HEK293 (cell line): ENCODE results near the gene DDOST.

Experiments
- CTCF ChIA-PET: fragments of 350-600 bp; formaldehyde crosslinking; extraction: SDS; loops from one replicate; lab custom pipeline; 2021; ENCODE audit warnings: antibody characterized with exemption; lab: Yijun Ruan, JAX
- POLR2A ChIA-PET: fragments of 300-600 bp; formaldehyde crosslinking; extraction: SDS; loops from one replicate; lab custom pipeline; 2020; ENCODE audit warnings: antibody characterized with exemption, inconsistent platforms; lab: Yijun Ruan, JAX
- H3K27ac ChIP-seq: fragments of 200-500 bp; sonication (Bioruptor generic); 2 replicates; pipeline ENCODE4 v1.5.1; 2014; ENCODE audit warnings: low read depth, low read length, control low read depth, inconsistent platforms; ENCODE audit errors: extremely low read depth
- H3K36me3 ChIP-seq, 2 experiments: fragments of 200-500 bp in 1 of 2; sonication (Bioruptor generic) in 1 of 2; 1 replicate in 1 of 2; 2 replicates in 1 of 2; pipeline ENCODE4 v1.5.1; 2014 to 2017; ENCODE audit warnings: inconsistent platforms in 2 of 2, low read length in 2 of 2; ENCODE audit not compliant: control insufficient read depth in 2 of 2, insufficient read depth in 1 of 2
- H3K4me1 ChIP-seq: fragments of 200-500 bp; sonication (Bioruptor generic); 2 replicates; pipeline ENCODE4 v1.5.1; 2014; ENCODE audit warnings: mild to moderate bottlenecking, low read length, inconsistent platforms; ENCODE audit not compliant: control insufficient read depth, insufficient read depth
- H3K4me3 ChIP-seq: 2 replicates; pipeline ENCODE4 v1.5.1; 2011; ENCODE audit warnings: low read depth, mild to moderate bottlenecking, control low read depth, low read length, moderate library complexity
- H3K9me3 ChIP-seq: fragments of 200-500 bp; sonication (Bioruptor generic); 2 replicates; pipeline ENCODE4 v1.5.1; 2014; ENCODE audit warnings: low read depth, low read length, inconsistent platforms; ENCODE audit not compliant: control insufficient read depth, insufficient read depth
- EGR2 ChIP-seq: fragments of 450-650 bp; formaldehyde crosslinking; IDR thresholded peaks from 2 replicates; pipeline ENCODE4 v1.5.1; 2016; ENCODE audit warnings: low read depth, missing biosample characterization, missing genetic modification characterization
- HOXD13 ChIP-seq: sonication (generic); formaldehyde crosslinking; IDR thresholded peaks from 2 replicates; pipeline ENCODE4 v1.8.0; 2022; ENCODE audit warnings: missing genetic modification reagents, borderline replicate concordance
- KLF1 ChIP-seq: fragments of 450-650 bp; formaldehyde crosslinking; IDR thresholded peaks from 2 replicates; pipeline ENCODE4 v1.5.1; 2016; ENCODE audit warnings: missing biosample characterization, missing genetic modification characterization
- KLF9 ChIP-seq: fragments of 450-650 bp; formaldehyde crosslinking; IDR thresholded peaks from 2 replicates; pipeline ENCODE4 v1.5.1; 2016; ENCODE audit warnings: missing biosample characterization, missing genetic modification characterization, low read depth
- PRDM1 ChIP-seq: fragments of 450-650 bp; formaldehyde crosslinking; IDR thresholded peaks from 2 replicates; pipeline ENCODE4; 2016; ENCODE audit warnings: missing biosample characterization, missing genetic modification characterization
- ZFHX2 ChIP-seq: fragments of 450-650 bp; formaldehyde crosslinking; conservative IDR thresholded peaks from 2 replicates; pipeline ENCODE4 v1.5.1; 2016; ENCODE audit warnings: missing biosample characterization, missing genetic modification characterization
- ZNF155 ChIP-seq: fragments of 450-650 bp; formaldehyde crosslinking; IDR thresholded peaks from 2 replicates; pipeline ENCODE4 v1.5.1; 2016; ENCODE audit warnings: missing biosample characterization, missing genetic modification characterization
- ZNF2 ChIP-seq: fragments of 450-650 bp; formaldehyde crosslinking; IDR thresholded peaks from 2 replicates; pipeline ENCODE4 v1.5.1; 2016; ENCODE audit warnings: missing biosample characterization, missing genetic modification characterization
- ZNF248 ChIP-seq: fragments of 450-650 bp; formaldehyde crosslinking; IDR thresholded peaks from 2 replicates; pipeline ENCODE4 v1.5.1; 2017; ENCODE audit warnings: missing biosample characterization, missing genetic modification characterization
- ZNF266 ChIP-seq: fragments of 450-650 bp; formaldehyde crosslinking; IDR thresholded peaks from 2 replicates; pipeline ENCODE4 v1.5.1; 2016; ENCODE audit warnings: missing biosample characterization, missing genetic modification characterization, low read depth
- ZNF423 ChIP-seq: fragments of 450-650 bp; formaldehyde crosslinking; IDR thresholded peaks from 2 replicates; pipeline ENCODE4 v1.5.1; 2016; ENCODE audit warnings: missing biosample characterization, missing genetic modification characterization
- ZNF791 ChIP-seq: fragments of 450-650 bp; formaldehyde crosslinking; IDR thresholded peaks from 2 replicates; pipeline ENCODE4 v1.5.1; 2016; ENCODE audit warnings: missing biosample characterization, missing genetic modification characterization
- TF ChIP-seq, protein P1 (sequence below): fragments of 450-650 bp; formaldehyde crosslinking; IDR thresholded peaks from 2 replicates; pipeline ENCODE4 v1.5.0; 2017; ENCODE audit warnings: missing biosample characterization, missing genetic modification characterization, borderline replicate concordance
- TF ChIP-seq, protein P2 (sequence below): fragments of 450-650 bp; formaldehyde crosslinking; conservative IDR thresholded peaks from 2 replicates; pipeline ENCODE4 v1.5.1; 2016; ENCODE audit warnings: low read depth, missing biosample characterization, missing genetic modification characterization
- TF ChIP-seq, protein P3 (sequence below): fragments of 450-650 bp; formaldehyde crosslinking; IDR thresholded peaks from 2 replicates; pipeline ENCODE4 v1.5.1; 2016; ENCODE audit warnings: missing biosample characterization, missing genetic modification characterization
- TF ChIP-seq, protein P4 (sequence below): fragments of 450-650 bp; IDR thresholded peaks from 2 replicates; pipeline ENCODE4 v1.5.1; 2018; ENCODE audit warnings: missing biosample characterization, missing genetic modification characterization
- TF ChIP-seq, protein P5 (sequence below): fragments of 450-650 bp; formaldehyde crosslinking; IDR thresholded peaks from 2 replicates; pipeline ENCODE4 v1.5.1; 2016; ENCODE audit warnings: missing biosample characterization, missing genetic modification characterization

The DDOST gene

DNA sequence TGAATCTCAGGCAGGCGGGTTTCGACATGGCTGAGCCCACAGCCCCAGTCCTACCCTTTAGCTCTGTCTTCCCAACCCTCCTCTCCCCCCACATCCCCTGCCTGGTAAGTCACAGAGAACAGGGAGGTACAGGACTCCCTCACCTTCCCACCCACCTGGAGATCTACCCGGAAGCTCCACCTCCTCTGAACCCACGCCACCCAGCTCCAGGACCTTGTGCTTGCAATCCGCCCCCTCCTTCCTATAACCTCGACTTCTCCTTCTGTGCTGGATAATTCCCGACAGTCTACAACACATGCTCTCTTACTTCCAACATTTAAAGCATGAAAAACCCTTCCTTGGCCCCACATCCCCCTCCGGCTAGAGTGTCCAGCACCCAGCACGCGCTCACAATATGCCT lies 34.3 kb upstream of the DDOST start:
- TF ChIP-seq EGR2 (tag by site-specific recombination) (peak; percentile 88), PRDM1 (tag by site-specific recombination) (no peak), ZNF155 (tag by site-specific recombination) (no peak), ZNF423 (no peak), ZFHX2 (tag by site-specific recombination) (peak; percentile 67)
- TF ChIP-seq, protein P1, sequence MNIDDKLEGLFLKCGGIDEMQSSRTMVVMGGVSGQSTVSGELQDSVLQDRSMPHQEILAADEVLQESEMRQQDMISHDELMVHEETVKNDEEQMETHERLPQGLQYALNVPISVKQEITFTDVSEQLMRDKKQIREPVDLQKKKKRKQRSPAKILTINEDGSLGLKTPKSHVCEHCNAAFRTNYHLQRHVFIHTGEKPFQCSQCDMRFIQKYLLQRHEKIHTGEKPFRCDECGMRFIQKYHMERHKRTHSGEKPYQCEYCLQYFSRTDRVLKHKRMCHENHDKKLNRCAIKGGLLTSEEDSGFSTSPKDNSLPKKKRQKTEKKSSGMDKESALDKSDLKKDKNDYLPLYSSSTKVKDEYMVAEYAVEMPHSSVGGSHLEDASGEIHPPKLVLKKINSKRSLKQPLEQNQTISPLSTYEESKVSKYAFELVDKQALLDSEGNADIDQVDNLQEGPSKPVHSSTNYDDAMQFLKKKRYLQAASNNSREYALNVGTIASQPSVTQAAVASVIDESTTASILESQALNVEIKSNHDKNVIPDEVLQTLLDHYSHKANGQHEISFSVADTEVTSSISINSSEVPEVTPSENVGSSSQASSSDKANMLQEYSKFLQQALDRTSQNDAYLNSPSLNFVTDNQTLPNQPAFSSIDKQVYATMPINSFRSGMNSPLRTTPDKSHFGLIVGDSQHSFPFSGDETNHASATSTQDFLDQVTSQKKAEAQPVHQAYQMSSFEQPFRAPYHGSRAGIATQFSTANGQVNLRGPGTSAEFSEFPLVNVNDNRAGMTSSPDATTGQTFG (tag by site-specific recombination): no peak
- TF ChIP-seq, protein P2, sequence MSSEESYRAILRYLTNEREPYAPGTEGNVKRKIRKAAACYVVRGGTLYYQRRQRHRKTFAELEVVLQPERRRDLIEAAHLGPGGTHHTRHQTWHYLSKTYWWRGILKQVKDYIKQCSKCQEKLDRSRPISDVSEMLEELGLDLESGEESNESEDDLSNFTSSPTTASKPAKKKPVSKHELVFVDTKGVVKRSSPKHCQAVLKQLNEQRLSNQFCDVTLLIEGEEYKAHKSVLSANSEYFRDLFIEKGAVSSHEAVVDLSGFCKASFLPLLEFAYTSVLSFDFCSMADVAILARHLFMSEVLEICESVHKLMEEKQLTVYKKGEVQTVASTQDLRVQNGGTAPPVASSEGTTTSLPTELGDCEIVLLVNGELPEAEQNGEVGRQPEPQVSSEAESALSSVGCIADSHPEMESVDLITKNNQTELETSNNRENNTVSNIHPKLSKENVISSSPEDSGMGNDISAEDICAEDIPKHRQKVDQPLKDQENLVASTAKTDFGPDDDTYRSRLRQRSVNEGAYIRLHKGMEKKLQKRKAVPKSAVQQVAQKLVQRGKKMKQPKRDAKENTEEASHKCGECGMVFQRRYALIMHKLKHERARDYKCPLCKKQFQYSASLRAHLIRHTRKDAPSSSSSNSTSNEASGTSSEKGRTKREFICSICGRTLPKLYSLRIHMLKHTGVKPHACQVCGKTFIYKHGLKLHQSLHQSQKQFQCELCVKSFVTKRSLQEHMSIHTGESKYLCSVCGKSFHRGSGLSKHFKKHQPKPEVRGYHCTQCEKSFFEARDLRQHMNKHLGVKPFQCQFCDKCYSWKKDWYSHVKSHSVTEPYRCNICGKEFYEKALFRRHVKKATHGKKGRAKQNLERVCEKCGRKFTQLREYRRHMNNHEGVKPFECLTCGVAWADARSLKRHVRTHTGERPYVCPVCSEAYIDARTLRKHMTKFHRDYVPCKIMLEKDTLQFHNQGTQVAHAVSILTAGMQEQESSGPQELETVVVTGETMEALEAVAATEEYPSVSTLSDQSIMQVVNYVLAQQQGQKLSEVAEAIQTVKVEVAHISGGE (tag by site-specific recombination): no peak
- H3K36me3 ChIP-seq: no peaks in the 10 kb centered on the region; a peak in 1 of 3 replicates
- no peaks in the 10 kb centered on the region for H3K4me1 ChIP-seq
- CTCF ChIA-PET: interaction anchor here (0.6 to 4.9 kb wide), 8 partner anchors 10 to 559 kb away, joined by 3 to 63 read pairs (median 4); partner anchors contain the start of gene SH2D5
- no peak overlapping the region for H3K27ac ChIP-seq
- no peak overlapping the region for H3K4me3 ChIP-seq
- H3K9me3 ChIP-seq: no peaks in the 10 kb centered on the region
- POLR2A ChIA-PET: no interaction called here

DNA sequence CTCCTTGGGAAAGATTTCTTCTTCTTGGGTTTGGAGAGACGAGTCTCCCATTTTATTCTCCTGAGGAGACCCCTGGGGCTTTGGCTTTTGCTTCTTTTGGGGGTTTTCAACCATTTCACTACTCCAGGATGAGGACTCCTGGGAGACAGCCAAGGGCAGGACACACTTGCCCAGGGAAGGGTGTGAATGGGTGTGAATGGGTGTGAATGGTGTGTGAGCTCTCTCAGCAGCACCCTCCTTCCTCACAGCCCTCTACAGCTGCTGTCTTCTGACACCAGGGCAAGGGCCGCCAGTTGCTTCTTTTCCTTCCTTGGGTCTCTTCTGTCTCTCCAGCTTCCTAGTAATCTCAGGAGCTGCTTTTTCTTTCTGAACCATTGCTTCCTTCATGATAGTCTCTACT lies 32.5 kb upstream of the DDOST start:
- Histone ChIP-seq H3K27ac (no peak overlapping the region), H3K36me3 (peaks cover 0 to 6% of the 10 kb centered on the region in 2 experiments; a peak in 2 of 3 replicates), H3K4me1 (no peaks in the 10 kb centered on the region), H3K9me3 (no peaks in the 10 kb centered on the region), H3K4me3 (no peak overlapping the region)
- ChIA-PET CTCF (interaction anchor here (0.7 to 1.1 kb wide), 3 partner anchors 10 to 151 kb away, joined by 3 read pairs; partner anchors contain the start of gene SH2D5), POLR2A (no interaction called here)
- TF ChIP-seq, protein P3, sequence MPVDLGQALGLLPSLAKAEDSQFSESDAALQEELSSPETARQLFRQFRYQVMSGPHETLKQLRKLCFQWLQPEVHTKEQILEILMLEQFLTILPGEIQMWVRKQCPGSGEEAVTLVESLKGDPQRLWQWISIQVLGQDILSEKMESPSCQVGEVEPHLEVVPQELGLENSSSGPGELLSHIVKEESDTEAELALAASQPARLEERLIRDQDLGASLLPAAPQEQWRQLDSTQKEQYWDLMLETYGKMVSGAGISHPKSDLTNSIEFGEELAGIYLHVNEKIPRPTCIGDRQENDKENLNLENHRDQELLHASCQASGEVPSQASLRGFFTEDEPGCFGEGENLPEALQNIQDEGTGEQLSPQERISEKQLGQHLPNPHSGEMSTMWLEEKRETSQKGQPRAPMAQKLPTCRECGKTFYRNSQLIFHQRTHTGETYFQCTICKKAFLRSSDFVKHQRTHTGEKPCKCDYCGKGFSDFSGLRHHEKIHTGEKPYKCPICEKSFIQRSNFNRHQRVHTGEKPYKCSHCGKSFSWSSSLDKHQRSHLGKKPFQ (tag by site-specific recombination): peak; percentile 99
- TF ChIP-seq ZNF2 (tag by site-specific recombination): no peak
- TF ChIP-seq KLF1: 0 out of 2 replicates have a peak, but pooled peaks have one; percentile 11

DNA sequence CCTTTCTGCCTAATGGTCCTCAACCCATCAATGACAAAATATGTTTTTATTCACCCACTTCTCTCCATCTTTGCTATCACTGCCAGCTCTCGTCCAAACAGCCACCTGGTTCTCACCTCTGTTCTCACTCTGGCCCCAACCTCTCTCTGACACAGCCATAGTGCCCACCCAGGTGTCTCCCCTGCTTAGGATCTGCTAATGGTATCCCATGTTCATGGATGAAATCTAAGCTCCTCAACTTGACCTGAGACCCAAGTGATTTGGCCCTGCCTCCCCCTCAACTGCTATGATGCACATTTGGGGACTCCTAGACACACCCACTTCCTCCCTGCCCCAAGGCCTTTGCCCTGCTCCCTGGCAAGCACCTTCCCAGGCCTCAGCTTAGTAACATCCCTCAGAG lies 30.7 kb upstream of the DDOST start:
- no peaks in the 10 kb centered on the region for H3K9me3 ChIP-seq
- no peak for TF ChIP-seq ZNF791
- peak; percentile 93 for TF ChIP-seq ZNF248 (tag by site-specific recombination)
- TF ChIP-seq ZNF266: no peak
- TF ChIP-seq EGR2 (tag by site-specific recombination): no peak
- no peak for TF ChIP-seq HOXD13 (CRISPR knock-in tag)
- TF ChIP-seq, protein P4, sequence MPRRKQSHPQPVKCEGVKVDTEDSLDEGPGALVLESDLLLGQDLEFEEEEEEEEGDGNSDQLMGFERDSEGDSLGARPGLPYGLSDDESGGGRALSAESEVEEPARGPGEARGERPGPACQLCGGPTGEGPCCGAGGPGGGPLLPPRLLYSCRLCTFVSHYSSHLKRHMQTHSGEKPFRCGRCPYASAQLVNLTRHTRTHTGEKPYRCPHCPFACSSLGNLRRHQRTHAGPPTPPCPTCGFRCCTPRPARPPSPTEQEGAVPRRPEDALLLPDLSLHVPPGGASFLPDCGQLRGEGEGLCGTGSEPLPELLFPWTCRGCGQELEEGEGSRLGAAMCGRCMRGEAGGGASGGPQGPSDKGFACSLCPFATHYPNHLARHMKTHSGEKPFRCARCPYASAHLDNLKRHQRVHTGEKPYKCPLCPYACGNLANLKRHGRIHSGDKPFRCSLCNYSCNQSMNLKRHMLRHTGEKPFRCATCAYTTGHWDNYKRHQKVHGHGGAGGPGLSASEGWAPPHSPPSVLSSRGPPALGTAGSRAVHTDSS (tag by site-specific recombination): no peak
- TF ChIP-seq, protein P5, sequence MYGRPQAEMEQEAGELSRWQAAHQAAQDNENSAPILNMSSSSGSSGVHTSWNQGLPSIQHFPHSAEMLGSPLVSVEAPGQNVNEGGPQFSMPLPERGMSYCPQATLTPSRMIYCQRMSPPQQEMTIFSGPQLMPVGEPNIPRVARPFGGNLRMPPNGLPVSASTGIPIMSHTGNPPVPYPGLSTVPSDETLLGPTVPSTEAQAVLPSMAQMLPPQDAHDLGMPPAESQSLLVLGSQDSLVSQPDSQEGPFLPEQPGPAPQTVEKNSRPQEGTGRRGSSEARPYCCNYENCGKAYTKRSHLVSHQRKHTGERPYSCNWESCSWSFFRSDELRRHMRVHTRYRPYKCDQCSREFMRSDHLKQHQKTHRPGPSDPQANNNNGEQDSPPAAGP: no peak
- peak; percentile 25; the same call in 1 of the 2 replicates for TF ChIP-seq KLF9 (tag by site-specific recombination)
- TF ChIP-seq, all 188 proteins: peak for 2
- H3K27ac ChIP-seq: no peak overlapping the region
- ChIA-PET CTCF (interaction anchor here (0.6 to 1.2 kb wide), 4 partner anchors 117 to 503 kb away, joined by 3 read pairs; no protein-coding TSS in a partner anchor), POLR2A (no interaction called here)
- H3K36me3 ChIP-seq: peaks cover 0 to 6% of the 10 kb centered on the region in 2 experiments; a peak in 2 of 3 replicates
- no peak overlapping the region for H3K4me3 ChIP-seq
- H3K4me1 ChIP-seq: no peaks in the 10 kb centered on the region
